Endothelial cell of umbilical vein (primary cell): ENCODE results near the gene PHLPP1.

Experiments
- CTCF ChIP-seq, 2 donors: IDR thresholded peaks; 1 replicate in 1 of 2; 2 replicates in 1 of 2; pipeline ENCODE4 v1.5.1; 2011; ENCODE audit warnings: low read length in 2 of 2, mild to moderate bottlenecking in 2 of 2, moderate library complexity in 2 of 2, control low read depth in 1 of 2, inconsistent platforms in 1 of 2, low read depth in 1 of 2; ENCODE audit not compliant: insufficient read depth in 1 of 2; ENCODE audit errors: extremely low read depth in 1 of 2
- EZH2 ChIP-seq: IDR thresholded peaks from 2 replicates; pipeline ENCODE4 v1.6.1; 2012; ENCODE audit warnings: borderline replicate concordance, low read depth, mild to moderate bottlenecking, moderate library complexity, low read length, inconsistent platforms; ENCODE audit not compliant: severe bottlenecking
- FOS ChIP-seq: IDR thresholded peaks from 2 replicates; pipeline ENCODE4 v1.6.1; 2011; ENCODE audit warnings: mild to moderate bottlenecking, low read length, moderate library complexity, borderline replicate concordance; ENCODE audit not compliant: insufficient read depth
- GATA2 ChIP-seq: IDR thresholded peaks from 2 replicates; pipeline ENCODE4 v1.7.0; 2011; ENCODE audit warnings: low read depth, mild to moderate bottlenecking, moderate library complexity, mixed read lengths, low read length; ENCODE audit not compliant: insufficient read length, insufficient read depth
- JUN ChIP-seq: IDR thresholded peaks from 2 replicates; pipeline ENCODE4 v1.6.1; 2011; ENCODE audit warnings: borderline replicate concordance, low read depth; ENCODE audit not compliant: insufficient read length, insufficient read depth
- MYC ChIP-seq: IDR thresholded peaks from one replicate; pipeline ENCODE4 v1.6.1; 2011; ENCODE audit warnings: mild to moderate bottlenecking, low read depth, low read length
- POLR2A ChIP-seq: IDR thresholded peaks from 2 replicates; pipeline ENCODE4 v1.6.1; 2012; ENCODE audit warnings: low read depth, mild to moderate bottlenecking, control low read depth, low read length
- POLR2AphosphoS5 ChIP-seq: IDR thresholded peaks from 2 replicates; pipeline ENCODE4 v1.6.1; 2012; ENCODE audit warnings: low read depth, mild to moderate bottlenecking, control low read depth, low read length, moderate library complexity; ENCODE audit not compliant: insufficient read depth

GRCh38 chr18:62997076-62997475 lies 281.7 kb downstream of the PHLPP1 start:
- TF ChIP-seq EZH2, result no peak
- no peak for TF ChIP-seq POLR2A
- TF ChIP-seq CTCF (IDR thresholded peaks at IDR 0.05; ENCODE audit: extremely low read depth in 1 of 2, insufficient read depth in 1 of 2, low read depth in 1 of 2, low read length in 2 of 2), result no peak
- no peak for TF ChIP-seq FOS
- no peak for TF ChIP-seq GATA2
- TF ChIP-seq JUN, result no peak
- no peak for TF ChIP-seq POLR2AphosphoS5
- TF ChIP-seq MYC, result no peak
